GM12878 (cell line): ENCODE results near the gene PLA2G15. TPM values are rescaled to one million over a fixed set of nuclear protein-coding genes. Genes with fewer than 3 reads are reported as not detected.

Source experiments
- ATAC-seq: fragments of 200-7000 bp; cut with Tn5 transposase; 3 replicates; pipeline ENCODE4 v1.9.1; 2020; ENCODE audit warnings: mild to moderate bottlenecking, moderate library complexity
- BruUV-seq: library from RNA; stranded (reverse); fragments of 400-500 nt; replicated peaks from 2 replicates; lab custom pipeline; 2021; lab: Mats Ljungman, UMichigan
- CTCF ChIA-PET: fragments of 300-600 bp; sonication (Branson Sonifier 250); formaldehyde crosslinking; extraction: SDS; loops from one replicate; lab custom pipeline; 2021; ENCODE audit warnings: inconsistent platforms; lab: Yijun Ruan, JAX
- POLR2A ChIA-PET: fragments of 350-600 bp; formaldehyde crosslinking; extraction: SDS; loops from one replicate; lab custom pipeline; 2021; ENCODE audit warnings: inconsistent platforms; lab: Charles Lee
- RAD21 ChIA-PET: fragments of 300-600 bp; sonication (Branson Sonifier 250); formaldehyde crosslinking; loops from one replicate; lab custom pipeline; 2023; ENCODE audit warnings: antibody characterized with exemption; ENCODE audit not compliant: unreplicated experiment; lab: Charles Lee
- SMC1A ChIA-PET: fragments of 300-600 bp; sonication (Branson Sonifier 250); formaldehyde crosslinking; loops from one replicate; lab custom pipeline; 2023; ENCODE audit not compliant: unreplicated experiment, uncharacterized antibody; lab: Charles Lee
- DNase-seq: peaks from one replicate; pipeline ENCODE4 v3.0.0-alpha.2; 2011; ENCODE audit warnings: low read depth, low spot score
- FAIRE-seq: peaks from 3 replicates; lab custom pipeline; 2011; peaks lifted over from hg19 to GRCh38; lab: Jason Lieb, UNC
- H2AFZ ChIP-seq: 2 replicates; pipeline ENCODE4 v1.6.0; 2011; ENCODE audit warnings: low read depth, low read length, control low read depth; ENCODE audit not compliant: control insufficient read depth
- H3K27ac ChIP-seq: 2 replicates; pipeline ENCODE4 v1.5.1; 2011; ENCODE audit warnings: control low read depth; ENCODE audit not compliant: control insufficient read depth, insufficient read depth
- H3K27me3 ChIP-seq, 2 experiments: replicated peaks in 1 of 2; 2 replicates each; pipeline versions ENCODE4 v1.6.0 to v1.6.1; 2011; ENCODE audit warnings: low read length in 1 of 2; ENCODE audit not compliant: control insufficient read depth in 2 of 2, insufficient read depth in 2 of 2
- H3K36me3 ChIP-seq, 2 experiments: 2 replicates each; pipeline ENCODE4 v1.5.1; 2011; ENCODE audit warnings: low read length in 1 of 2; ENCODE audit not compliant: control insufficient read depth in 2 of 2, insufficient read depth in 2 of 2
- H3K4me1 ChIP-seq: 2 replicates; pipeline ENCODE4 v1.6.1; 2011; ENCODE audit warnings: mild to moderate bottlenecking, low read length, moderate library complexity, mixed read lengths; ENCODE audit not compliant: control insufficient read depth, insufficient read depth
- H3K4me2 ChIP-seq: 2 replicates; pipeline ENCODE4 v1.6.0; 2011; ENCODE audit warnings: control low read depth; ENCODE audit not compliant: control insufficient read depth, insufficient read depth
- H3K4me3 ChIP-seq: fragments of 200-600 bp; sonication (generic); 2 replicates; pipeline ENCODE4 v1.5.1; 2016
- H3K79me2 ChIP-seq: 2 replicates; pipeline ENCODE4 v1.6.0; 2011; ENCODE audit warnings: low read length; ENCODE audit not compliant: control insufficient read depth, insufficient read depth
- H3K9ac ChIP-seq: 2 replicates; pipeline ENCODE4 v1.8.0; 2011; ENCODE audit warnings: low read length, control low read depth, mixed read lengths; ENCODE audit not compliant: control insufficient read depth, insufficient read depth
- H3K9me3 ChIP-seq: replicated peaks from 3 replicates; pipeline ENCODE4 v1.5.1; 2011; ENCODE audit warnings: mild to moderate bottlenecking, low read length; ENCODE audit not compliant: control insufficient read depth, insufficient read depth
- H4K20me1 ChIP-seq: 2 replicates; pipeline ENCODE4 v1.6.0; 2011; ENCODE audit not compliant: control insufficient read depth, insufficient read depth
- ATF2 ChIP-seq: IDR thresholded peaks from 2 replicates; pipeline ENCODE4 v1.6.1; 2012; ENCODE audit warnings: low read length, inconsistent platforms
- BCLAF1 ChIP-seq: fragments of 450-650 bp; IDR thresholded peaks from 2 replicates; pipeline ENCODE4 v1.6.1; 2017; ENCODE audit warnings: antibody characterized with exemption, mild to moderate bottlenecking, moderate library complexity
- NBN ChIP-seq: fragments of 450-650 bp; IDR thresholded peaks from 2 replicates; pipeline ENCODE4 v1.6.1; 2016
- PKNOX1 ChIP-seq: fragments of 450-650 bp; IDR thresholded peaks from 2 replicates; pipeline ENCODE4 v1.6.1; 2016; ENCODE audit warnings: mild to moderate bottlenecking
- WGBS: methylation state at CpG from one replicate; pipeline ENCODE4 v1.1.6; 2016; ENCODE audit warnings: low lambda C conversion rate; ENCODE audit not compliant: insufficient replicate concordance, insufficient coverage; ENCODE audit errors: missing lambda C conversion rate; 5-methylcytosine and 5-hydroxymethylcytosine counted together
- in situ Hi-C: fragments of 300-500 bp; cut with MboI; formaldehyde crosslinking; loops from 9 replicates; pipeline ENCODE4 v1.14.3; 2018; ENCODE audit warnings: mixed read lengths
- intact Hi-C: fragments of 100-400 bp; cut with micrococcal nuclease; formaldehyde crosslinking; loops from one replicate; pipeline ENCODE4 v1.14.2; 2022; ENCODE audit not compliant: unreplicated experiment
- polyA plus RNA-seq, 11 experiments: library from polyadenylated mRNA; depleted of rRNA in 4 of 11; unstranded in 6 of 11; stranded (reverse) in 5 of 11; fragments of >200 nt; fragmentation: Nextera tagmentation in 4 of 11; fragmentation: Illumina TruSeq in 1 of 11; extraction: Ambion mirVana in 4 of 11; extraction: Trizol in 1 of 11; gene quantifications; 1 replicate in 1 of 11; 2 replicates in 10 of 11; pipeline versions ENCODE4 v1.2.1 to v1.2.3, GENCODE V29; 2011 to 2016; ENCODE audit warnings: inconsistent platforms in 2 of 11, missing spikeins in 2 of 11, low read depth in 1 of 11
- total RNA-seq, 4 experiments: library from RNA; depleted of rRNA in 3 of 4; stranded (reverse); fragments of >200 nt in 3 of 4; fragmentation: Illumina TruSeq in 1 of 4; extraction: Trizol in 1 of 4; gene quantifications; 2 replicates each; pipeline versions ENCODE4 v1.2.1 to v1.2.3, GENCODE V29; 2013 to 2021

PLA2G15 gene
- total and polyA plus RNA-seq, 10 of the 15 experiments (the other 5 are each of a cell fraction or from before 2014, with no cell fraction given): 0.31 to 9.4 (median 6.8) TPM

GRCh38 chr16:68264128-68265077, 19.2 kb downstream of the PLA2G15 start, which contains the start of gene SLC7A6 (continued):
- no peak for TF ChIP-seq BCLAF1

GRCh38 chr16:68265078-68265920, 20.1 kb downstream of the PLA2G15 start:
- H2AFZ ChIP-seq: peak overlapping the region; percentile 76
- ChIA-PET CTCF (interaction anchor here (2.1 to 9.0 kb wide), 8 partner anchors 11 to 172 kb away, joined by 7 to 747 read pairs (median 77); partner anchors contain the start of genes PLA2G15, PRMT7 and SLC7A6OS), RAD21 (interaction anchor here (1.0 to 10.2 kb wide), 5 partner anchors 19 to 60 kb away, joined by 4 to 399 read pairs (median 52); partner anchors contain the start of genes PRMT7 and SLC7A6OS), POLR2A (interaction anchor here (0.6 to 4.7 kb wide), 4 partner anchors 16 to 54 kb away, joined by 4 to 51 read pairs (median 23); partner anchors contain the start of genes PRMT7 and SLC7A6OS), SMC1A (interaction anchor here (1.6 to 18.5 kb wide), 2 partner anchors 13 to 195 kb away, joined by 3 to 253 read pairs; no protein-coding TSS in a partner anchor)
- H3K27me3 ChIP-seq: no peaks in the 10 kb centered on the region
- WGBS: 1% methylated on average over 23 of the region's 23 CpGs
- peaks cover 22% of the 10 kb centered on the region for H3K4me1 ChIP-seq
- no TSS peak for BruUV-seq
- no peaks in the 10 kb centered on the region for H4K20me1 ChIP-seq
- H3K9ac ChIP-seq: peak overlapping the region; percentile 87
- H3K9me3 ChIP-seq: no peaks in the 10 kb centered on the region
- H3K4me3 ChIP-seq: peak overlapping the region; percentile 87
- ATAC-seq (peak; percentile 38), FAIRE-seq (no peak), DNase-seq (no peak)
- peaks cover 67% of the 10 kb centered on the region for H3K79me2 ChIP-seq
- in situ Hi-C loops (no loop called here), intact Hi-C loops (loop anchor here (2.0 kb wide), 1 partner anchor 46 kb away; the partner anchor contains the start of genes PRMT7 and SLC7A6OS)
- peak overlapping the region; percentile 82 for H3K4me2 ChIP-seq
- H3K36me3 ChIP-seq: peaks cover 0 to 11% of the 10 kb centered on the region in 2 experiments; a peak in 1 of 4 replicates
- peak overlapping the region; percentile 85 for H3K27ac ChIP-seq
- TF ChIP-seq NBN: 0 out of 2 replicates have a peak, but pooled peaks have one; percentile 11
- TF ChIP-seq BCLAF1: no peak
- 0 out of 2 replicates have a peak, but pooled peaks have one; percentile 3 for TF ChIP-seq PKNOX1
- TF ChIP-seq ATF2: no peak
